ENCODE data around the gene COLEC12. TPM values are rescaled to one million over a fixed set of nuclear protein-coding genes. Genes with fewer than 3 reads are reported as not detected.

COLEC12 gene
- total and polyA plus RNA-seq, 5 donors from 2014 or later: not detected

- ATAC-seq (ENCODE audit: low read depth in 2 of 2): no peak
- Mint-ChIP-seq H3K27ac (no peak overlapping the region), H3K4me3 (no peak overlapping the region), H3K9me3 (peaks cover 0 to 1% (median 0%) of the 10 kb centered on the region in 7 donors), H3K27me3 (no peaks in the 10 kb centered on the region), H3K36me3 (no peaks in the 10 kb centered on the region), H3K4me1 (no peaks in the 10 kb centered on the region)
- H3K27me3 ChIP-seq (ENCODE audit: control insufficient read depth, insufficient read depth, low read length): no peaks in the 10 kb centered on the region
- H3K4me3 ChIP-seq (ENCODE audit: low read depth, low read length): no peak overlapping the region
- H3K36me3 ChIP-seq (ENCODE audit: control insufficient read depth, insufficient read depth, low read length): no peaks in the 10 kb centered on the region
- no peak overlapping the region for H3K27ac ChIP-seq (ENCODE audit: insufficient read depth, low read length, poor library complexity, severe bottlenecking)
- no peaks in the 10 kb centered on the region for H3K9me3 ChIP-seq (ENCODE audit: control insufficient read depth in 2 of 2, low read length in 2 of 2)
- no peak for DNase-seq
- no peaks in the 10 kb centered on the region for H3K4me1 ChIP-seq (ENCODE audit: control insufficient read depth, insufficient read depth, low read length, poor library complexity, severe bottlenecking)
These were observed 163.8 kb downstream of the COLEC12 start for GRCh38 chr18:336713-337112.

GRCh38 chr18:335733-336132 lies 164.8 kb downstream of the COLEC12 start:
- Histone ChIP-seq H3K4me3 (ENCODE audit: low read depth, low read length) (no peak overlapping the region), H3K4me1 (ENCODE audit: control insufficient read depth, insufficient read depth, low read length, poor library complexity, severe bottlenecking) (no peaks in the 10 kb centered on the region), H3K9me3 (ENCODE audit: control insufficient read depth in 2 of 2, low read length in 2 of 2) (no peaks in the 10 kb centered on the region), H3K27me3 (ENCODE audit: control insufficient read depth, insufficient read depth, low read length) (no peaks in the 10 kb centered on the region), H3K27ac (ENCODE audit: insufficient read depth, low read length, poor library complexity, severe bottlenecking) (no peak overlapping the region), H3K36me3 (ENCODE audit: control insufficient read depth, insufficient read depth, low read length) (no peaks in the 10 kb centered on the region)
- peaks cover 0 to 1% (median 0%) of the 10 kb centered on the region in 7 donors for H3K9me3 Mint-ChIP-seq
- ATAC-seq (ENCODE audit: low read depth in 2 of 2) (no peak), DNase-seq (no peak)
- H3K27ac Mint-ChIP-seq: no peak overlapping the region
- H3K4me3 Mint-ChIP-seq: no peak overlapping the region
- no peaks in the 10 kb centered on the region for H3K36me3 Mint-ChIP-seq
- no peaks in the 10 kb centered on the region for H3K27me3 Mint-ChIP-seq
- no peaks in the 10 kb centered on the region for H3K4me1 Mint-ChIP-seq

- H3K27ac ChIP-seq (ENCODE audit: insufficient read depth, low read length, poor library complexity, severe bottlenecking): no peak overlapping the region
- DNase-seq: no peak
These were observed 165.8 kb downstream of the COLEC12 start for GRCh38 chr18:334575-335132.

DNA sequence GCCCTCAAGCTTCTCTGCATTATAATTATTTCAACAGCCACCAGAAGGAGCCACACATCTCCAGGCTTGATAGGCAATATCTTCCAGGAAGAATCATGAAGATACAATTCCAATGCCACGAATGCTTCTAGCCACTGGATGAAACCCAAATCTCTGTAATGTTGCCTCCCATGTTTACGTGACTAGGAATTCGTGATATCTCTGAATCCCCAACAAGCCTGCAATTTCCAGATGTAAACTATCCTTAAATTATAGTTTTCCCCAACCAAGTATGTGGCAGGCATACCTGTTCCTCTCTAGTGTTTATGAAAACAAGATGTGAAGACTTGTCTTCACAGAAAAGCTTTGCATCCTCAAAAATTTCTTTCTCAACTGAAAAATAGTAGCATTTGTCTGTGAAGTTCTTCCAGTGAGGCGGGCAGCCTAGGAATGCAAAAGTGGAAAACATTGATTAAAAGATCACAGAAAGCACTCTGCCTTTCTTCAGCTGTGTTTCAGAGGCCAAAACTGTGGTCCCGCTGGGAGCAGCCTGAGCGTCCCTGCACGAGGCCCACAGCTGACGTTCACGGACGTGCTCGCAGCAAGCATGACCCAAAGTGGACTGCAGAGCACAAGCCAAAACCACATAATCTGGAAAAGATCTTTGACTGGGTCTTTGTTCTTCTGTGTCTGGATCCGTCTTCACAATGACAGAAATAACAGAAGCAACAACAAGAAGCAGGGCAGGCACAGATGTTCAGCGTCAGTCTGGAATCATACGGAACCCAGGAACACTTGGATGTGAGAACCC lies 167.6 kb downstream of the COLEC12 start:
- no peak overlapping the region for H3K4me3 ChIP-seq (ENCODE audit: low read depth, low read length)
- H3K4me3 Mint-ChIP-seq: no peak overlapping the region
- H3K27me3 Mint-ChIP-seq: no peaks in the 10 kb centered on the region
- H3K27ac Mint-ChIP-seq: peak overlapping the region in 1 of 3 donors; percentile 50
- DNase-seq: no peak
- H3K4me1 ChIP-seq (ENCODE audit: control insufficient read depth, insufficient read depth, low read length, poor library complexity, severe bottlenecking): no peaks in the 10 kb centered on the region
- no peaks in the 10 kb centered on the region for H3K9me3 ChIP-seq (ENCODE audit: control insufficient read depth in 2 of 2, low read length in 2 of 2)
- no peaks in the 10 kb centered on the region for H3K4me1 Mint-ChIP-seq
- peaks cover 0 to 3% (median 0%) of the 10 kb centered on the region in 7 donors for H3K9me3 Mint-ChIP-seq
- no peaks in the 10 kb centered on the region for H3K36me3 ChIP-seq (ENCODE audit: control insufficient read depth, insufficient read depth, low read length)
- H3K27ac ChIP-seq (ENCODE audit: insufficient read depth, low read length, poor library complexity, severe bottlenecking): no peak overlapping the region
- ATAC-seq (ENCODE audit: low read depth in 2 of 2): no peak
- no peaks in the 10 kb centered on the region for H3K27me3 ChIP-seq (ENCODE audit: control insufficient read depth, insufficient read depth, low read length)
- no peaks in the 10 kb centered on the region for H3K36me3 Mint-ChIP-seq

More at GRCh38 chr18:334575-335132, 165.8 kb downstream of the COLEC12 start:
- ATAC-seq (ENCODE audit: low read depth in 2 of 2): no peak
- Histone ChIP-seq H3K9me3 (ENCODE audit: control insufficient read depth in 2 of 2, low read length in 2 of 2) (no peaks in the 10 kb centered on the region), H3K4me1 (ENCODE audit: control insufficient read depth, insufficient read depth, low read length, poor library complexity, severe bottlenecking) (no peaks in the 10 kb centered on the region), H3K36me3 (ENCODE audit: control insufficient read depth, insufficient read depth, low read length) (no peaks in the 10 kb centered on the region), H3K27me3 (ENCODE audit: control insufficient read depth, insufficient read depth, low read length) (no peaks in the 10 kb centered on the region), H3K4me3 (ENCODE audit: low read depth, low read length) (no peak overlapping the region)
- Mint-ChIP-seq H3K36me3 (no peaks in the 10 kb centered on the region), H3K9me3 (peaks cover 0 to 1% (median 0%) of the 10 kb centered on the region in 7 donors), H3K4me1 (no peaks in the 10 kb centered on the region), H3K27ac (no peak overlapping the region), H3K27me3 (no peaks in the 10 kb centered on the region), H3K4me3 (no peak overlapping the region)

- Histone ChIP-seq H3K4me1 (ENCODE audit: control insufficient read depth, insufficient read depth, low read length, poor library complexity, severe bottlenecking) (no peaks in the 10 kb centered on the region), H3K4me3 (ENCODE audit: low read depth, low read length) (no peak overlapping the region), H3K36me3 (ENCODE audit: control insufficient read depth, insufficient read depth, low read length) (no peaks in the 10 kb centered on the region), H3K27ac (ENCODE audit: insufficient read depth, low read length, poor library complexity, severe bottlenecking) (no peak overlapping the region), H3K9me3 (ENCODE audit: control insufficient read depth in 2 of 2, low read length in 2 of 2) (no peaks in the 10 kb centered on the region), H3K27me3 (ENCODE audit: control insufficient read depth, insufficient read depth, low read length) (no peaks in the 10 kb centered on the region)
- DNase-seq (no peak), ATAC-seq (ENCODE audit: low read depth in 2 of 2) (no peak)
- Mint-ChIP-seq H3K4me3 (no peak overlapping the region), H3K27me3 (no peaks in the 10 kb centered on the region), H3K36me3 (no peaks in the 10 kb centered on the region), H3K27ac (no peak overlapping the region), H3K9me3 (peaks cover 0 to 3% (median 0%) of the 10 kb centered on the region in 7 donors), H3K4me1 (no peaks in the 10 kb centered on the region)
These were observed 168.5 kb downstream of the COLEC12 start for GRCh38 chr18:332007-332406.

DNA sequence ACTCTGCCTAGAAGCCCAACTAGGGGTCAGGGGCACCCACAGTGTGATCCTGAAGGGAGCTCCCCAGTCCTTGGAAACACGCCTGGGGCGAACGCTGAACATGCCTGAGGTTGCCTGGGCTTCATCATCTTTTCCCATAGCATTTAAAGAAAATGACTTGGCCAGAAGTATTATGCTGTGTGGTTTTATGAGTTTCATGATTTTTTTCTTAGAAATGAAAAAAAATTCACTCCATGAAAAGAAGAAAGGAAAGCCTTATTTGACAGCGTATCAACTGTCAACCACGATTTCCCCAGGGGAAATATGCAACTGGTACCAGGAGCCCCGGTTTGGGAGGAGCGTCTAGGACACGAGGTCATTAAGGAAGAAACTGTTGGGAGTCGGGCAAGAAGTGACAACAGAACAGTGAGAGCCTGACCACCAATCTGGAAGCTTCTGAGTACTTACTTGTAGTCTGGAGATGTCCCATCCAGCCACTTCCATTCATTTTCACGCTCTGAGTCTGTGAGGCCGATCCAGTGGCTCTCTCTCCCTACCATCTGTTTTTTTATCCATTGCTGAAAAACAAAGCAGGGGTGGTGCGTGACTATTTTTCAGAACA lies 169.2 kb downstream of the COLEC12 start:
- H3K27me3 Mint-ChIP-seq: no peaks in the 10 kb centered on the region
- no peaks in the 10 kb centered on the region for H3K36me3 Mint-ChIP-seq
- H3K9me3 ChIP-seq (ENCODE audit: control insufficient read depth in 2 of 2, low read length in 2 of 2): no peaks in the 10 kb centered on the region
- no peaks in the 10 kb centered on the region for H3K27me3 ChIP-seq (ENCODE audit: control insufficient read depth, insufficient read depth, low read length)
- H3K4me3 ChIP-seq (ENCODE audit: low read depth, low read length): no peak overlapping the region
- H3K4me1 Mint-ChIP-seq: no peaks in the 10 kb centered on the region
- H3K9me3 Mint-ChIP-seq: peaks cover 0 to 3% (median 0%) of the 10 kb centered on the region in 7 donors
- no peak for DNase-seq
- ATAC-seq (ENCODE audit: low read depth in 2 of 2): no peak
- H3K27ac Mint-ChIP-seq: peak overlapping the region in 1 of 3 donors; percentile 79
- no peaks in the 10 kb centered on the region for H3K36me3 ChIP-seq (ENCODE audit: control insufficient read depth, insufficient read depth, low read length)
- H3K4me1 ChIP-seq (ENCODE audit: control insufficient read depth, insufficient read depth, low read length, poor library complexity, severe bottlenecking): no peaks in the 10 kb centered on the region
- H3K4me3 Mint-ChIP-seq: no peak overlapping the region
- no peak overlapping the region for H3K27ac ChIP-seq (ENCODE audit: insufficient read depth, low read length, poor library complexity, severe bottlenecking)

- H3K36me3 Mint-ChIP-seq: no peaks in the 10 kb centered on the region
- Histone ChIP-seq H3K4me1 (ENCODE audit: control insufficient read depth, insufficient read depth, low read length, poor library complexity, severe bottlenecking) (no peaks in the 10 kb centered on the region), H3K27ac (ENCODE audit: insufficient read depth, low read length, poor library complexity, severe bottlenecking) (no peak overlapping the region), H3K4me3 (ENCODE audit: low read depth, low read length) (no peak overlapping the region), H3K27me3 (ENCODE audit: control insufficient read depth, insufficient read depth, low read length) (no peaks in the 10 kb centered on the region), H3K9me3 (ENCODE audit: control insufficient read depth in 2 of 2, low read length in 2 of 2) (no peaks in the 10 kb centered on the region), H3K36me3 (ENCODE audit: control insufficient read depth, insufficient read depth, low read length) (no peaks in the 10 kb centered on the region)
- no peak overlapping the region for H3K27ac Mint-ChIP-seq
- H3K9me3 Mint-ChIP-seq: peaks cover 0 to 3% (median 0%) of the 10 kb centered on the region in 7 donors
- H3K4me1 Mint-ChIP-seq: no peaks in the 10 kb centered on the region
- DNase-seq (no peak), ATAC-seq (ENCODE audit: low read depth in 2 of 2) (no peak)
- no peaks in the 10 kb centered on the region for H3K27me3 Mint-ChIP-seq
- H3K4me3 Mint-ChIP-seq: no peak overlapping the region
These were observed 171.6 kb downstream of the COLEC12 start for GRCh38 chr18:328928-329327.

Data from CD4-positive, CD25-positive, alpha-beta regulatory T cell (primary cell).